B cell (primary cell): ENCODE results near the gene LAG3. TPM values are rescaled to one million over a fixed set of nuclear protein-coding genes. Genes with fewer than 3 reads are reported as not detected.

Experiments
- ATAC-seq: fragments of 200-7000 bp; cut with Tn5 transposase; one replicate; pipeline ENCODE4 v1.10.0; 2021; ENCODE audit warnings: low read depth, mild to moderate bottlenecking, moderate number of reproducible peaks, moderate library complexity
- CTCF ChIA-PET: fragments of 350-600 bp; sonication (Branson Sonifier 250); formaldehyde crosslinking; loops from one replicate; lab custom pipeline; 2021; ENCODE audit warnings: antibody characterized with exemption, inconsistent platforms; lab: Charles Lee
- POLR2A ChIA-PET: fragments of 350-600 bp; sonication (Branson Sonifier 250); formaldehyde crosslinking; loops from one replicate; lab custom pipeline; 2021; ENCODE audit warnings: antibody characterized with exemption; lab: Charles Lee
- DNase-seq: peaks from one replicate; pipeline ENCODE4 v3.0.0; 2013
- H2AFZ ChIP-seq: 2 replicates; pipeline ENCODE4 v1.6.1; 2012; ENCODE audit warnings: mild to moderate bottlenecking, low read depth, low read length; ENCODE audit not compliant: insufficient read depth, poor library complexity, severe bottlenecking
- H3K27ac ChIP-seq, 2 donors: 1 replicate in 1 of 2; 2 replicates in 1 of 2; pipeline ENCODE4 v1.5.1; 2012 to 2013; ENCODE audit warnings: low read length in 2 of 2, mild to moderate bottlenecking in 2 of 2, moderate library complexity in 1 of 2
- H3K27me3 ChIP-seq, 4 experiments: fragments of 200-600 bp in 1 of 4; sonication (generic) in 1 of 4; replicated peaks in 1 of 4; 1 replicate in 2 of 4; 2 replicates in 2 of 4; pipeline versions ENCODE4 v1.6.1 to v1.7.0; 2013 to 2016; ENCODE audit warnings: low read length in 3 of 4, mild to moderate bottlenecking in 2 of 4, mixed read lengths in 1 of 4, moderate library complexity in 1 of 4; ENCODE audit not compliant: insufficient read depth in 4 of 4, control insufficient read depth in 3 of 4; ENCODE audit errors: control extremely low read depth in 1 of 4
- H3K36me3 ChIP-seq, 2 experiments: replicated peaks in 1 of 2; 1 replicate in 1 of 2; 2 replicates in 1 of 2; pipeline versions ENCODE4 v1.6.1 to v1.7.1; 2013; ENCODE audit warnings: low read length in 1 of 2; ENCODE audit not compliant: insufficient read depth in 2 of 2, control insufficient read depth in 1 of 2; ENCODE audit errors: control extremely low read depth in 1 of 2, extremely low read depth in 1 of 2
- H3K4me1 ChIP-seq, 2 donors: fragments of 200-600 bp in 1 of 2; sonication (generic) in 1 of 2; 1 replicate in 1 of 2; 2 replicates in 1 of 2; pipeline versions ENCODE4 v1.5.1 to v1.6.1; 2013 to 2017; ENCODE audit warnings: low read length in 2 of 2; ENCODE audit not compliant: control insufficient read depth in 2 of 2, insufficient read depth in 2 of 2
- H3K4me2 ChIP-seq: replicated peaks from 2 replicates; pipeline ENCODE3; 2012; ENCODE audit warnings: mild to moderate bottlenecking, low read depth, low read length; ENCODE audit not compliant: poor library complexity, severe bottlenecking
- H3K4me3 ChIP-seq, 5 experiments: fragments of 200-600 bp in 1 of 5; sonication (generic) in 1 of 5; 1 replicate in 3 of 5; 2 replicates in 2 of 5; pipeline versions ENCODE4 v1.5.1 to v1.7.0; 2011 to 2016; ENCODE audit warnings: low read length in 4 of 5, mild to moderate bottlenecking in 4 of 5, low read depth in 2 of 5, control low read depth in 1 of 5, moderate library complexity in 1 of 5; ENCODE audit not compliant: insufficient read depth in 1 of 5; ENCODE audit errors: control extremely low read depth in 1 of 5, extremely low read depth in 1 of 5
- H3K79me2 ChIP-seq: fragments of 200-600 bp; sonication (generic); one replicate; pipeline ENCODE4 v1.6.0; 2016; ENCODE audit warnings: low read length; ENCODE audit not compliant: control insufficient read depth, insufficient read depth
- H3K9ac ChIP-seq: fragments of 200-600 bp; sonication (generic); 2 replicates; pipeline ENCODE4 v1.6.1; 2017; ENCODE audit warnings: mild to moderate bottlenecking, low read length, moderate library complexity
- H3K9me3 ChIP-seq, 3 donors: one replicate each; pipeline versions ENCODE4 v1.6.1 to v1.7.1; 2013; ENCODE audit warnings: low read length in 2 of 3; ENCODE audit not compliant: control insufficient read depth in 2 of 3, insufficient read depth in 1 of 3; ENCODE audit errors: control extremely low read depth in 1 of 3
- H4K20me1 ChIP-seq: 2 replicates; pipeline ENCODE4 v1.6.0; 2012; ENCODE audit warnings: mild to moderate bottlenecking, low read length; ENCODE audit not compliant: insufficient read depth, control insufficient read depth, poor library complexity, severe bottlenecking
- H3K27ac Mint-ChIP-seq: one replicate; pipeline ENCODE4 v1.8.0; 2021; ENCODE audit warnings: mixed read lengths
- H3K27me3 Mint-ChIP-seq: one replicate; pipeline ENCODE4 v1.8.0; 2021; ENCODE audit warnings: mixed read lengths
- H3K4me1 Mint-ChIP-seq: one replicate; pipeline ENCODE4 v1.8.0; 2021; ENCODE audit warnings: mixed read lengths
- H3K4me3 Mint-ChIP-seq: one replicate; pipeline ENCODE4 v1.8.0; 2021; ENCODE audit warnings: mixed read lengths
- H3K9me3 Mint-ChIP-seq: one replicate; pipeline ENCODE4 v1.8.0; 2022; ENCODE audit warnings: mixed read lengths; ENCODE audit not compliant: insufficient read depth
- EZH2 ChIP-seq: IDR thresholded peaks from 2 replicates; pipeline ENCODE4 v1.6.1; 2012; ENCODE audit warnings: borderline replicate concordance, low read depth, mild to moderate bottlenecking, moderate library complexity, low read length; ENCODE audit not compliant: insufficient read depth, poor library complexity, severe bottlenecking
- WGBS: methylation state at CpG from one replicate; pipeline ENCODE4 v1.1.5; 2013; ENCODE audit warnings: missing lambda C conversion rate; ENCODE audit not compliant: insufficient coverage; 5-methylcytosine and 5-hydroxymethylcytosine counted together
- intact Hi-C: fragments of 100-400 bp; cut with micrococcal nuclease; formaldehyde crosslinking; loops from one replicate; pipeline ENCODE4 v1.10.0; 2022
- polyA plus RNA-seq: library from polyadenylated mRNA; depleted of rRNA; stranded (reverse); fragments of >200 nt; gene quantifications from 2 replicates; pipeline ENCODE4 v1.2.3, GENCODE V29; 2012
- total RNA-seq, 2 donors: library from RNA; stranded (reverse); fragments of 120-200 nt in 1 of 2; gene quantifications; 1 replicate in 1 of 2; 2 replicates in 1 of 2; pipeline versions ENCODE4 v1.2.3 to v1.2.4, GENCODE V29; 2013 to 2022
- TF ChIP-seq, protein P1 (sequence below): fragments of 200-600 bp; IDR thresholded peaks from one replicate; pipeline ENCODE4 v1.8.0; 2022; ENCODE audit warnings: antibody characterized with exemption, mild to moderate bottlenecking

Gene LAG3
- total and polyA plus RNA-seq, 2 donors (not counting 1 experiment from before 2014, with no cell fraction given): not detected

DNA sequence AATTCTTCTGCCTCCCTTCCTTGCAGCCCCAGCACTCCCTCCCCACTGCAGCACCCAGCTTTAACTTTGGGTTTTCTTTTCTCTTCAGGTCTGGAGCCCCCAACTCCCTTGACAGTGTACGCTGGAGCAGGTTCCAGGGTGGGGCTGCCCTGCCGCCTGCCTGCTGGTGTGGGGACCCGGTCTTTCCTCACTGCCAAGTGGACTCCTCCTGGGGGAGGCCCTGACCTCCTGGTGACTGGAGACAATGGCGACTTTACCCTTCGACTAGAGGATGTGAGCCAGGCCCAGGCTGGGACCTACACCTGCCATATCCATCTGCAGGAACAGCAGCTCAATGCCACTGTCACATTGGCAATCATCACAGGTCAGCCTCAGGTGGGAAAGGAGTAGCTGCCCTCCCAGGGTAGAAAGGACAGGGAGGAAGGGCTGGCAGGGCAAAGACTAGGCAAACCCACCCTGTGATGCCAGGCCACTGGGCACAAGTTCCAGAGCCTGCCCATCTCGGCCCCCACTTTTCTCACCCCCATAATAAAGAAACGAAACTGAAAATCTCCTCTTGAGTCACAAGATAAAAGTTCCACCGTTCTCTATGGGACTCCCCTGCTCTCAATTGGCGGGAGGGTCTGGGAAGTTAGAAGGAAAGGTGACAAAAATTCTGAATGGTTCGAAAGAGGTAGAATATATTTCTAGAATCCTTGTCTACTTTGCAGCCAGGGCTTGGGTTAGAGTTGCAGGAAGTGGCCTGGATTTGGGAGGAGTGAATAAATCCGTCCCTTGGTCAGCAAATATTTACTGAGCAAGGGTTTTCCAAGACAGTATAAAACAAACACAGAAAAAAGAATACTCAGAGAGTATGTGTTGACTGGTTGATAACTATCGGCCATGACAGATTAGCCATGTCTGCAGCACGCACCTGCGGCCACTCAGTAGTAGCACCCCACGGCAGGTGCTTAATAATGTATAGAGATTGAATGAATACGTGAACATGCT lies 3.2 kb downstream of the LAG3 start:
- intact Hi-C loops: no loop called here
- Mint-ChIP-seq H3K4me3 (no peak overlapping the region), H3K27me3 (peaks cover 63% of the 10 kb centered on the region), H3K4me1 (peaks cover 22% of the 10 kb centered on the region), H3K27ac (peak overlapping the region; percentile 37), H3K9me3 (no peaks in the 10 kb centered on the region)
- ATAC-seq (no peak), DNase-seq (no peak)
- no peak overlapping the region for H3K4me2 ChIP-seq
- no peak overlapping the region for H3K9ac ChIP-seq
- H3K4me3 ChIP-seq: no peak overlapping the region
- H3K36me3 ChIP-seq: no peaks in the 10 kb centered on the region
- H3K4me1 ChIP-seq: peaks cover 31 to 37% of the 10 kb centered on the region in 2 donors
- TF ChIP-seq, protein P1, sequence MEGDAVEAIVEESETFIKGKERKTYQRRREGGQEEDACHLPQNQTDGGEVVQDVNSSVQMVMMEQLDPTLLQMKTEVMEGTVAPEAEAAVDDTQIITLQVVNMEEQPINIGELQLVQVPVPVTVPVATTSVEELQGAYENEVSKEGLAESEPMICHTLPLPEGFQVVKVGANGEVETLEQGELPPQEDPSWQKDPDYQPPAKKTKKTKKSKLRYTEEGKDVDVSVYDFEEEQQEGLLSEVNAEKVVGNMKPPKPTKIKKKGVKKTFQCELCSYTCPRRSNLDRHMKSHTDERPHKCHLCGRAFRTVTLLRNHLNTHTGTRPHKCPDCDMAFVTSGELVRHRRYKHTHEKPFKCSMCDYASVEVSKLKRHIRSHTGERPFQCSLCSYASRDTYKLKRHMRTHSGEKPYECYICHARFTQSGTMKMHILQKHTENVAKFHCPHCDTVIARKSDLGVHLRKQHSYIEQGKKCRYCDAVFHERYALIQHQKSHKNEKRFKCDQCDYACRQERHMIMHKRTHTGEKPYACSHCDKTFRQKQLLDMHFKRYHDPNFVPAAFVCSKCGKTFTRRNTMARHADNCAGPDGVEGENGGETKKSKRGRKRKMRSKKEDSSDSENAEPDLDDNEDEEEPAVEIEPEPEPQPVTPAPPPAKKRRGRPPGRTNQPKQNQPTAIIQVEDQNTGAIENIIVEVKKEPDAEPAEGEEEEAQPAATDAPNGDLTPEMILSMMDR: no peak
- TF ChIP-seq EZH2: no peak
- no peak overlapping the region for H3K27ac ChIP-seq
- 87% methylated on average over 6 of the region's 16 CpGs for WGBS
- no peaks in the 10 kb centered on the region for H3K79me2 ChIP-seq
- H3K27me3 ChIP-seq: peaks cover 0 to 66% (median 41%) of the 10 kb centered on the region in 4 experiments
- POLR2A ChIA-PET: no interaction called here
- peaks cover 0 to 17% (median 0%) of the 10 kb centered on the region in 3 donors for H3K9me3 ChIP-seq
- CTCF ChIA-PET: interaction anchor here (0.9 to 7.8 kb wide), 3 partner anchors 9 to 22 kb away, joined by 3 to 109 read pairs (median 10); partner anchors contain the start of genes MLF2 and PTMS
- no peak overlapping the region for H2AFZ ChIP-seq
- H4K20me1 ChIP-seq: no peaks in the 10 kb centered on the region
